ENCODE measurements around the gene ALOX15.

DNA sequence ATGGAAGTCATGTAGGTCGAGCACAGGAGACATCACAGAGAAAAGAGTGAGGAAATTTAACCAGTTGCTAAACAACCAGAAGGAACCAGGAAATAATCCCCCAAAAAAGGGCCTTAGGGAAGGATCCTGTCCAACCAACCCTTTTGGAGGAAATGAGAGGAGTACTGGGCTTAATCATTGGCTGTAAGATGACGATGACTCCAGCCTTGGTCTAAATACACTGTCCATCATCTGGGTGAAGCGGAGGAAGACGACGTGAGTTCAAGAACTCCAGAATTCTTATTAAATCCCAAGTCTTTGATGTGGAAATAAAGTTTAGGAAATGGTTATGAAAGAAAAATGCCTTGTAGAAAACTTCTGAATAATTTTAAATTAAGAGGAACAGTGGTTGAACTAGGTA is 11.5 kb upstream of the ALOX15 start:
- no peak for TF ChIP-seq EZH2phosphoT487 (IDR thresholded peaks at IDR 0.05; ENCODE audit: borderline replicate concordance, low read length)
- TF ChIP-seq, protein P1, sequence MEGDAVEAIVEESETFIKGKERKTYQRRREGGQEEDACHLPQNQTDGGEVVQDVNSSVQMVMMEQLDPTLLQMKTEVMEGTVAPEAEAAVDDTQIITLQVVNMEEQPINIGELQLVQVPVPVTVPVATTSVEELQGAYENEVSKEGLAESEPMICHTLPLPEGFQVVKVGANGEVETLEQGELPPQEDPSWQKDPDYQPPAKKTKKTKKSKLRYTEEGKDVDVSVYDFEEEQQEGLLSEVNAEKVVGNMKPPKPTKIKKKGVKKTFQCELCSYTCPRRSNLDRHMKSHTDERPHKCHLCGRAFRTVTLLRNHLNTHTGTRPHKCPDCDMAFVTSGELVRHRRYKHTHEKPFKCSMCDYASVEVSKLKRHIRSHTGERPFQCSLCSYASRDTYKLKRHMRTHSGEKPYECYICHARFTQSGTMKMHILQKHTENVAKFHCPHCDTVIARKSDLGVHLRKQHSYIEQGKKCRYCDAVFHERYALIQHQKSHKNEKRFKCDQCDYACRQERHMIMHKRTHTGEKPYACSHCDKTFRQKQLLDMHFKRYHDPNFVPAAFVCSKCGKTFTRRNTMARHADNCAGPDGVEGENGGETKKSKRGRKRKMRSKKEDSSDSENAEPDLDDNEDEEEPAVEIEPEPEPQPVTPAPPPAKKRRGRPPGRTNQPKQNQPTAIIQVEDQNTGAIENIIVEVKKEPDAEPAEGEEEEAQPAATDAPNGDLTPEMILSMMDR (IDR thresholded peaks at IDR 0.05; ENCODE audit: low read depth, low read length, poor library complexity, severe bottlenecking) = no peak
